Myocyte (in vitro differentiated cells): ENCODE measurements around the gene TOX4. TPM values are rescaled to one million over a fixed set of nuclear protein-coding genes. Genes with fewer than 3 reads are reported as not detected.
"Not testable (repeated sequence)": the region's sequence is repeated elsewhere in the genome, so short reads cannot be mapped to it uniquely, and the experiment has no call there.

Experiments used
- DNase-seq: peaks from one replicate; pipeline ENCODE4 v3.0.0-alpha.2; 2012; ENCODE audit warnings: low read depth
- polyA plus RNA-seq: library from polyadenylated mRNA; unstranded; fragments of >200 nt; gene quantifications from one replicate; pipeline ENCODE4 v1.2.1, GENCODE V29; 2012; ENCODE audit warnings: missing spikeins
- total RNA-seq: library from RNA; depleted of rRNA; stranded (reverse); fragments of >200 nt; gene quantifications from 2 replicates; pipeline ENCODE4 v1.2.3, GENCODE V29; 2014

Gene TOX4
- total RNA-seq = 25.6 and 27.8 TPM in 2 replicates
- polyA plus RNA-seq = 78.7 TPM

DNA sequence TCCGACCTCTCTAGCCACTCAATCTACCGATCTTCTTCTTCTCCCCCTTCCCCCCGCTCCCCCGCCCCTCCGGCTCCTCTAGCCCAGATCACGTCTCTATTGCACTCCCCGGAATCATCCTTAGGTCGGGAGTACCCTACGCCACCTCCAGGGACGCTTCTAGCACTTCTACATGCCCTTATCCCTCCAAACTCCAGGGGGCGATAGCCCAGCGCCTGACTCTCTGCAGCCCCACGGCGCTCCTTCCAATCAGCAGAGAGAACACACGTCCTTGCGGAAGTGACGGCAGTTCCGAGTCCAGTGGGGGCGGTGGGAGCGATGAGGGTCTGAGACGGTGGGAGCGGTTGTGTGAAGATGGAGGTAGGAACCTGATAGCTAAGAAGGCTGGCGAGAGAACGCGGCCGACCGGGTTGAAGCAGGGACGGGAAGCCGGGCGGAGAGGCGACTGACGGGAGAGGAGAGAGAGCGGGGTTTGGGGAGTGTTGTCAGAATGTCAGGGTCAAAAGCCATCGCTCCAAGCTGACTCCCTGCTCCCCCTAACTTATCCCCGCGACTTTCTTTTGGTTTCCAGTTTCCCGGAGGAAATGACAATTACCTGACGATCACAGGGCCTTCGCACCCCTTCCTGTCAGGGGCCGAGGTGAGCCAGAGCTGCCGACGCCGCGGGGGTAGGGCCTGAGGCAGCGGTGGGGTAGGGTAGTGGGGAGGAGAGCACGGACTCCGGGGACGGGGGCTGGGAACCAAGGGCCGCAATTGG lies at the start of gene TOX4, which contains the start of gene RAB2B:
TOX4 (plus strand) TSS at position 271 of the 757 bp plus-strand sequence; CDS start at position 355, 84 bp downstream.
RAB2B (minus strand) TSS at position 35 of the 757 bp plus-strand sequence. CDS start 87 bp downstream, outside the sequence.
- DNase-seq = peak; percentile 99

GRCh38 chr14:21428930-21429329 lies 48.1 kb upstream of the TOX4 start:
- peak; percentile 97 for DNase-seq

GRCh38 chr14:21431126-21431525 lies 45.9 kb upstream of the TOX4 start:
- no peak for DNase-seq

DNA sequence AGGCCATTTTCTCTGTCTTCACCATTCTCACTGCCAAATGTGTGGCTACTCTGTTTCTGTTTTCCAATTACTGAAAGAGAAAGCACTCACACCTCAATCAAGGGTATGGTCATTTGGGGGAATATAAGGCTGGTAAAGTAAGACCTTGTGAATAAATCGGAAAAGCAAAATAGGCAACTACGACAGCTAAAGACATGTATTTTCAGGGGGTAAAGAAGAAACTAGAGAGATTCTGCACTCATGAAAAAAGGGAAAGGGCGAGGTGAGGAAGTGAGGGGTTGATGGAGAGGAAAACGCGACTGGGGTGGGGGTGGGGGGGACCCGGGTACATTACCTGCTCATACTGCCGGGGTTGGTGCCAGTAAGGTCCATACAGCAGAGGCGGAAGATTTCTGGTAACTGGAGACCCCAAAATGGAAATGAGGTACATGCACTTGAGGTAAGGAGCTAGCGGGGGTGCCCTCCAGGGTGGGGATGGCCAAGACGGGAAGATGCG lies 40.4 kb upstream of the TOX4 start:
- DNase-seq = peak; percentile 12

DNA sequence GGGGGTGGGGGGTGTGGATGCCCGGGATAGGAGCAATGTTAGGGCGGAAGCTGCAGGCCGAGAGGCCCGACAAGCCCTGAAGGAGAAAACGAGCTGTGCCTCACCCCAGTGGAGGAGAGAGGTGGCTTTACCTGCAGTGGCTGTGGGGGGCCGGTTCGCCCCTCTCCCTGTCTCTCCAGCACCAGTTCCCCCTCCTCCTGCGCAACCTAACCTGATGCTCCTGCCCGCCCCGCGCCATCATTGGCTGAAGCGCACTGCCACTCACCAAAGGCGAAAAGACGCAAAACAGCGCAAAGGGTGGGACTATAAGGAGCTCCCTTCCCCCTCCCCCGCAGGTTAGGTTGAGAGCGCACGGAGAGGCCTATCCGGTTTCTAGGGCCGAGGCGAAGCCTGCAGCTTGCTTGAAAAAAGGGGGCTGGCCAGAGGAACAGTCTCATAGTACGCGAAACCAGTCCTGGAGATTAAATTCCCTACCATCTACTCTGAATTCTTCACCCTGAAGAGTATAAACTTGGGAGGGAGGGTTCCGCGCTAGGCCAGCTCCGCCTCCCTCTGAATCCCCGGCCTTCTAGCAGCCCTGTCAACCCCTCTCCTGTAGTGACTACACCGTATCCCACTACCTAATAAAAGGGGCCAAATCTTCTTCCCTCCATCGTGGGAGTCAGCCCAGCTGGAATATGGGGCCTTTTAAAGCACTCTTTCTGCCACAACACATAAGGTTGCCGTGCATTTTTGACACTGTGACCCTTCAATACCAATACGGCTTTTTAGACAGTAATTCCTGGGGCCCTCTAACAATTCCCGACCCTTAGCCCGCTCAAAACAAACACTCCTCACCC lies 39.7 kb upstream of the TOX4 start:
- DNase-seq = peak; percentile 100

GRCh38 chr14:21440859-21441258 lies 36.1 kb upstream of the TOX4 start:
- DNase-seq = no peak

GRCh38 chr14:21442657-21443056 lies 34.3 kb upstream of the TOX4 start:
- DNase-seq = not testable (repeated sequence)

DNA sequence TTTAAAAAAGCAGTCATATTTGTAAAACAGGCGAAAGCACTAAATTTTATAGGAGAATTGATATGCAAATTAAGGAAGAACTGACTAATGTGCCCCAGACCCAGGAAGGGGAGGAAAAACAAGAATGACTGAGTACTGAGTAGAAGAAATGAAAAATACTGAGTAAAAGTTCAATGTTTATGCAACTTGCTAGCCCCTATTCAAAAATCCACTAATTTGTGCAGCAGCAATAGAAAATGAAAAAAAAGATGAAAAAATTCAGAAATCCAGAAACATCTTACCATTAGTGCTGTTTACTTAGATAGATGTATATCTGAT lies 27.1 kb upstream of the TOX4 start:
- DNase-seq = no peak

DNA sequence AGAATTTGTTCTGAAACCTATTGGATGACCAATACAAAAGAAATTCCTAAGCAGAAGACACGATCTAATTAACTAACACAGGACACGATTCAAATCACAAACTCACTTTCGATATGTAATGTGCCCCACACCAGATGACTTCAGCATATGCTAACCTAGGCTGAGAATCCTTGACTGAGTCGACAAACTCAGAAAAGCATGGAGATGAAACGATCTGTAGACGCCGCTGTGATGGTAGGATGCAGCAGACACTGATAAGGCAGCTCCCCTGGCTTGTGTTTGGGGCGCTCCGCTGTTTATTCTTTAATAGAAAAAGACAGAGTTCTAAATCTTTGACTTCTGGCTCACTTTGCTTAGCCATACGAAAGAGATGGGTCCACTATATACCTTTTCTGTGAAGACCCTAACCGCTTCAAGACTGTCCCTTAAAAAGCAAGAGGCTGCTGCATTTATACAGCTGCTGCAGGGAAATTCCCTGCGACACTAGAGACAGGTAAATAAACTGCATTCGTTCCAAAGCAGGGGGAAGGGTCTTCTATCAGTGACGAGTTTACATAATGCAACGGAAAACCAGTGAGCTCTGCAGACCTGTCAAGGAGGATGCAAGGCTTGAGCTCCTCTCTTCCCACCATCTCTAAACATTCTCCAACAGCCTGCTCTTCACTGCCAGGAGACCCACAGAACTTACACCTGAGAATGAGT lies 22.0 kb upstream of the TOX4 start:
- no peak for DNase-seq

GRCh38 chr14:21455592-21455911 lies 21.4 kb upstream of the TOX4 start:
- DNase-seq = no peak

DNA sequence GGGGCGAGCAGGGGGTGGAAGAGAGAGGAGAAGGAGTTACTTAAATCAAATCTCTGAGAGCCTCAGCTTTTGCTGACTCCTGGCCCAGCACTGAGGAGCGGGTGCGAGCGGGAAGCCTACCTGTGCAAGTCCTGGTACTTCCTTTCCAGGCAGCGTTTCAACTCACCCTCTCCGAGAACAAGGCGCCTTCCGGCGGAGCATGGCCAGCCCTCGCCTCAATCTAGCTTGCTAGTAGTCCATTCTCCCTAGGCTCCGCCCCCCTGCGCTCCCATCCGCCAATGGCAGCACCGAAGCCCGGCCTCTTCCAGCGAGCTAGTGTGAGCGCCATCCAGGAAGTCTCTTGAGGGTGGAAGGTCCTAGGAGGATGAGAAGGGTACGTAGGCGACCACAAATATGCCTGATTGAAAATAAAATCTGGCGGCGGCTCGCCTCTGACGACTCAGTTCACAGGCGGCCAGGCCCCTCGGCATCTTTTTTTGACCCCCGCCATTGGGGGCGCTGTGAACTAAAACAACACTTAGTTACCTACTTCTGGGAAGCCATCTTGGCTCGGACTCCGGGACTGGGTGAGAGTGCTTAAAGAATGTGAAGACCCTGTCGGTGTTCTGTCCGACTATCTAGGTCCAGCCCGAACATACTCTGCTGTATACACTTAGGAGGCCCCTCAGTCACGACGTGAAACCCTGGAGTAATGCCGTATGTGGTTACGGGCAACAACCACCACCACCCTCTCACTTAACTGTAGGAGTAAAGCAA lies 20.9 kb upstream of the TOX4 start, which contains the start of gene CHD8:
CHD8 (minus strand) TSS at position 212 of the 756 bp plus-strand sequence. CDS start 24,480 bp downstream, outside the sequence.
- DNase-seq = peak; percentile 100

DNA sequence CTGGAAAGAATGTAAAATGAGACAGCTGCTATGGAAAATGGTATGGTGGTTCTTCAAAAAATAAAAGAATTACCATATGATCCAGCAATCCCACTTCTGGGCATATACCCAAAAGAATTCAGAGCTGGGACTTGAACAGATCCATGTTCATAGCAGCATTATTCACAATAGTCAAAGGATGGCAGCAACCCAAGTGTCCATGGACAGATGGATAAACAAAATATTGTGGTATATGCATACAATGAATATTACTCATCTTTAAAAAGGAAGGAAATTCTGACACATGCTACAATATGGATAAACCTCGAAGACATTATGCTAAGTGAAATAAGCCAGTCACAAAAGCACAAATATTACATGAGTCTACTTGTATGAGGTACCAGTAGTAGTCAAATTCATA lies 9.4 kb upstream of the TOX4 start:
- DNase-seq = peak; percentile 11

DNA sequence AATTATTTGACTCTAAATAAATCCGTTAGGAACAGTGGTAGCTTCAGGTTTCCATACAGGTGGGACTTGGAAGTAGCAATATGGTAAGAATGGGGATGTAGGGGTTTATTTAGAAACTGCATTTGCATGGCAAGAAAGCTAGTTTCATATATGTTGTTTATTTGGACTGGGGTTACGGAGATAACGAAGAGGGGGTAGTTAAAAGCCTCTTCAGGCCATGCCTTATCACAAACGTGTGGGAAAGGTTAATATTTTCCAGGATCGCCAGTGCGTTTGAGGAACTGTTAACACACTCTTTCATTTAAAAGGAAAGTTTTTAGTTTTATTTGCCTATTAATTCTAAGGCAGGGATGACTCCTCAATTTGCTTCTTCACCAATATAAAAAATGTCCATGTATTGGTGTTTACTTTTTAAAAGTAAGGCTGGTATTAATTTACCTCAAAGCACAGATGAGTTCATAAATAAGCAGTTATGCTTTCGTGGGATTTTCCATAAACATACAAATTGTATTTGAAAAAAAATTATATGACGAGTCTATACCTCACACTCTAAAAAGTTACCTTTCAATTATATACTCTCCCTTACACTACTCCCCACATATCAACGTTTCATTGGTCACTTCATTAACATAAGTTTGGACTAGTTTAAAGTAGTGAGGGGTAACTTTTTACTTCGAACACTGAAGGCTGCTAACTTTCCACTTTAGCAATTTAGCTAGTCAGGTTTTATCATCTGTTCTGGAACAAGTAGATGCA lies 1.1 kb upstream of the TOX4 start:
- no peak for DNase-seq

DNA sequence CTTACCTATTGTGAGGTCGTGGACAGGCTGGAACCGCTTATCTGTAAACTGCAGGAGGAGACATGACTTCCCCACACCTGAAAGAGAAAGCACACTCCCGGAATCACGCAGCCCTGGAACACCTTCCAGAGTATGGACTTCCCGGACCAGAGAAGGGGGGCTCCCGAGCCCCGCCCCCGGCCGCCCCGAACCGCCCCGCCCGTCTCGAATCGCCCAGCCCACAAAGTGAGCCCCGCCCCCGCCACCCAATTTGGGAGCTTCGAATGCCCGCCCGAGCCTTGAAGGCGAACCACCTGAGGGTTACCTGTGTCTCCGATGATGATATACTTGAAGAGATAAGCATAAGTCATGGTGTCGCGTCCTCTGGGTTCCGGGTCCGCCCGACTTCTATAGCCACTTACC lies 471 bp upstream of the TOX4 start:
- no peak for DNase-seq

GRCh38 chr14:21486640-21487087 lies 9.7 kb downstream of the TOX4 start:
- DNase-seq = peak; percentile 64

- DNase-seq = no peak
These were observed 18.1 kb downstream of the TOX4 start for GRCh38 chr14:21494902-21495762.

DNA sequence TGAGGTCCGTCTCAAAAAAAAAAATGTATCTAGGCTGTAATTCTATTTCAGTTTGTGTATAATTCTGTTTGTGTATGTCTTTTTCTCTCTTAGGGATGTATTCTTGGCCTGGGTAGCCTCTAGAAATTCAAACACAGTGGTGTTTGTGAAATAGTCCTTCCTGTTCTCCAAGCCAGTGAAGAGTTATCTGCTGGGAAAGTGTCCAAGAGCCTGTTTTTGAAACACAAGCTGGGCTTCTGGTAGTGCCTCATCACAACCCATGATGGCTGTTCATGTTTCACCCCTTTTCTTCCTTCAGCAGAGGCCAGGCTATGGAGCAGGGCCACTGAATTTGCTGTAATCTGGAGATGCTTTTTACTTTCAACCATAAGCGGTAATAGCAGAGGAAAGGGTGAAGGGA lies 19.5 kb downstream of the TOX4 start:
- DNase-seq = no peak

GRCh38 chr14:21498540-21499526 lies 21.8 kb downstream of the TOX4 start:
- DNase-seq = peak; percentile 52
